ENCODE measurements around the gene CD109.

The CD109 gene

GRCh38 chr6:73727114-73727513 is 31.1 kb downstream of the CD109 start:
- DNase-seq (ENCODE audit: low spot score): no peak

- DNase-seq (ENCODE audit: low spot score): no peak
These were observed 32.7 kb downstream of the CD109 start for GRCh38 chr6:73728548-73729205.

GRCh38 chr6:73731285-73731684 is 35.3 kb downstream of the CD109 start:
- DNase-seq (ENCODE audit: low spot score): no peak

GRCh38 chr6:73732845-73733675 is 37.1 kb downstream of the CD109 start:
- peak; percentile 71 for DNase-seq (ENCODE audit: low spot score)

GRCh38 chr6:73733791-73734190 is 37.8 kb downstream of the CD109 start:
- no peak for DNase-seq (ENCODE audit: low spot score)

- DNase-seq (ENCODE audit: low spot score): no peak
These were observed 38.9 kb downstream of the CD109 start for GRCh38 chr6:73734832-73735453.

- DNase-seq (ENCODE audit: low spot score): no peak
These were observed 42.5 kb downstream of the CD109 start for GRCh38 chr6:73738367-73739028.

- DNase-seq (ENCODE audit: low spot score): peak; percentile 72
These were observed 43.1 kb downstream of the CD109 start for GRCh38 chr6:73739096-73739495.

- DNase-seq (ENCODE audit: low spot score): no peak
These were observed 46.4 kb downstream of the CD109 start for GRCh38 chr6:73742433-73742832.

GRCh38 chr6:73743081-73743480 is 47.1 kb downstream of the CD109 start:
- DNase-seq (ENCODE audit: low spot score): no peak

- no peak for DNase-seq (ENCODE audit: low spot score)
These were observed 47.6 kb downstream of the CD109 start for GRCh38 chr6:73743556-73743955.

- DNase-seq (ENCODE audit: low spot score): peak; percentile 37
These were observed 50.8 kb downstream of the CD109 start for GRCh38 chr6:73746787-73747186.

- no peak for DNase-seq (ENCODE audit: low spot score)
These were observed 51.3 kb downstream of the CD109 start for GRCh38 chr6:73747289-73747688.

- no peak for DNase-seq (ENCODE audit: low spot score)
These were observed 56.9 kb downstream of the CD109 start for GRCh38 chr6:73752943-73753342.

GRCh38 chr6:73766040-73766439 is 70.0 kb downstream of the CD109 start:
- DNase-seq (ENCODE audit: low spot score): no peak

GRCh38 chr6:73768558-73768957 is 72.6 kb downstream of the CD109 start:
- no peak for DNase-seq (ENCODE audit: low spot score)

GRCh38 chr6:73769976-73770375 is 74.0 kb downstream of the CD109 start:
- DNase-seq (ENCODE audit: low spot score): no peak

GRCh38 chr6:73774311-73774774 is 78.3 kb downstream of the CD109 start:
- peak; percentile 50 for DNase-seq (ENCODE audit: low spot score)

- no peak for DNase-seq (ENCODE audit: low spot score)
These were observed 83.9 kb downstream of the CD109 start for GRCh38 chr6:73779943-73780342.

- DNase-seq (ENCODE audit: low spot score): no peak
These were observed 86.9 kb downstream of the CD109 start for GRCh38 chr6:73782911-73783310.

GRCh38 chr6:73784726-73785505 is 88.9 kb downstream of the CD109 start:
- no peak for DNase-seq (ENCODE audit: low spot score)

GRCh38 chr6:73790574-73790973 is 94.6 kb downstream of the CD109 start:
- DNase-seq (ENCODE audit: low spot score): no peak
